Thymus (tissue), 11 donors: ENCODE measurements around the gene ITPKA. TPM values are rescaled to one million over a fixed set of nuclear protein-coding genes. Genes with fewer than 3 reads are reported as not detected.
A peak's percentile ranks its signal among the peaks of the same experiment; 100 is the strongest.

Experiments used
- DNase-seq, 9 donors: peaks; one replicate each; pipeline ENCODE4 v3.0.0-alpha.2; 2013; ENCODE audit warnings: low spot score in 9 of 9, low read depth in 6 of 9, missing footprints in 1 of 9
- H3K27ac ChIP-seq, 2 donors: one replicate each; pipeline ENCODE4 v1.5.1; 2013; ENCODE audit warnings: control low read depth in 1 of 2, low read depth in 1 of 2, low read length in 1 of 2, mild to moderate bottlenecking in 1 of 2, moderate library complexity in 1 of 2
- H3K27me3 ChIP-seq, 2 donors: one replicate each; pipeline ENCODE4 v1.5.1; 2013; ENCODE audit warnings: low read length in 1 of 2; ENCODE audit not compliant: control insufficient read depth in 2 of 2, insufficient read depth in 1 of 2
- H3K36me3 ChIP-seq, 2 donors: one replicate each; pipeline ENCODE4 v1.5.1; 2013; ENCODE audit warnings: low read length in 1 of 2, mild to moderate bottlenecking in 1 of 2, moderate library complexity in 1 of 2; ENCODE audit not compliant: control insufficient read depth in 2 of 2, insufficient read depth in 2 of 2
- H3K4me1 ChIP-seq, 2 donors: one replicate each; pipeline ENCODE4 v1.5.1; 2013; ENCODE audit warnings: low read length in 2 of 2; ENCODE audit not compliant: control insufficient read depth in 2 of 2, insufficient read depth in 2 of 2
- H3K4me3 ChIP-seq, 2 donors: one replicate each; pipeline ENCODE4 v1.5.1; 2013; ENCODE audit warnings: low read length in 2 of 2, control low read depth in 1 of 2, mild to moderate bottlenecking in 1 of 2
- H3K9me3 ChIP-seq, 2 donors: one replicate each; pipeline ENCODE4 v1.5.1; 2013; ENCODE audit warnings: low read length in 1 of 2, mild to moderate bottlenecking in 1 of 2; ENCODE audit not compliant: control insufficient read depth in 2 of 2, insufficient read depth in 1 of 2
- WGBS: extraction: QIAGEN DNeasy Blood & Tissue Kit; methylation state at CpG from one replicate; pipeline ENCODE4 v1.1.7; 2013; 5-methylcytosine and 5-hydroxymethylcytosine counted together
- polyA plus RNA-seq: library from polyadenylated mRNA; stranded (reverse); fragments of 200-250 nt; gene quantifications from one replicate; pipeline ENCODE4 v1.2.3, GENCODE V29; 2013
- total RNA-seq: library from RNA; stranded (reverse); fragments of 120-200 nt; gene quantifications from one replicate; pipeline ENCODE4 v1.2.4, GENCODE V29; 2013
- donor health status: healthy.

The ITPKA gene
- total and polyA plus RNA-seq, 2 donors, result 0.24 to 0.66 TPM

- Histone ChIP-seq H3K36me3 (peaks cover 5 to 10% of the 10 kb centered on the region in 2 donors), H3K27me3 (peaks cover 45 to 66% of the 10 kb centered on the region in 2 donors), H3K9me3 (peaks cover 0 to 4% of the 10 kb centered on the region in 2 donors), H3K4me3 (peak overlapping the region in 1 of 2 donors; percentile 29), H3K27ac (no peak overlapping the region), H3K4me1 (peaks cover 11 to 24% of the 10 kb centered on the region in 2 donors)
- 1% methylated on average over 40 of the region's 40 CpGs for WGBS
- DNase-seq, result peak in 1 of 9 donors; percentile 29
These were observed 19.3 kb downstream of the ITPKA start for GRCh38 chr15:41512940-41513505.

- Histone ChIP-seq H3K27me3 (peaks cover 44 to 59% of the 10 kb centered on the region in 2 donors), H3K36me3 (peaks cover 5 to 10% of the 10 kb centered on the region in 2 donors), H3K27ac (no peak within 1 kb of the TSS), H3K4me1 (peaks cover 11 to 24% of the 10 kb centered on the region in 2 donors), H3K4me3 (peak within 1 kb of the TSS; percentile 1 to 29), H3K9me3 (peaks cover 0 to 4% of the 10 kb centered on the region in 2 donors)
- peak in 1 of 9 donors; percentile 25 for DNase-seq
- 14% methylated on average over 33 of the region's 33 CpGs for WGBS
These were observed 20.0 kb downstream of the ITPKA start, which contains the start of gene LTK for GRCh38 chr15:41513506-41514227. TSS of gene LTK (minus strand) at chr15:41513827. CDS start at chr15:41513709, 118 bp downstream.

GRCh38 chr15:41517895-41518449 is 24.3 kb downstream of the ITPKA start:
- no peak for DNase-seq
- H3K4me3 ChIP-seq, result no peak overlapping the region
- WGBS, result 99% methylated on average over 8 of the region's 8 CpGs
- H3K36me3 ChIP-seq, result peaks cover 19 to 26% of the 10 kb centered on the region in 2 donors
- H3K9me3 ChIP-seq, result no peaks in the 10 kb centered on the region
- no peak overlapping the region for H3K27ac ChIP-seq
- peaks cover 4 to 10% of the 10 kb centered on the region in 2 donors for H3K4me1 ChIP-seq
- H3K27me3 ChIP-seq, result peaks cover 9 to 16% of the 10 kb centered on the region in 2 donors

GRCh38 chr15:41520636-41521035 is 27.0 kb downstream of the ITPKA start:
- 98% methylated on average over 17 of the region's 17 CpGs for WGBS
- H3K9me3 ChIP-seq, result no peaks in the 10 kb centered on the region
- no peak overlapping the region for H3K27ac ChIP-seq
- H3K4me3 ChIP-seq, result no peak overlapping the region
- no peak for DNase-seq
- peaks cover 28 to 34% of the 10 kb centered on the region in 2 donors for H3K36me3 ChIP-seq
- H3K27me3 ChIP-seq, result no peaks in the 10 kb centered on the region
- H3K4me1 ChIP-seq, result no peaks in the 10 kb centered on the region

- H3K27ac ChIP-seq, result no peak overlapping the region
- H3K4me3 ChIP-seq, result no peak overlapping the region
- no peaks in the 10 kb centered on the region for H3K9me3 ChIP-seq
- no peak for DNase-seq
- no peaks in the 10 kb centered on the region for H3K27me3 ChIP-seq
- H3K36me3 ChIP-seq, result peaks cover 31 to 34% of the 10 kb centered on the region in 2 donors
- WGBS, result 97% methylated on average over 9 of the region's 9 CpGs
- no peaks in the 10 kb centered on the region for H3K4me1 ChIP-seq
These were observed 27.9 kb downstream of the ITPKA start for GRCh38 chr15:41521614-41522013.

- Histone ChIP-seq H3K27ac (no peak overlapping the region), H3K4me3 (no peak overlapping the region), H3K9me3 (no peaks in the 10 kb centered on the region), H3K4me1 (no peaks in the 10 kb centered on the region), H3K36me3 (peaks cover 37 to 41% of the 10 kb centered on the region in 2 donors), H3K27me3 (no peaks in the 10 kb centered on the region)
- DNase-seq, result no peak
- WGBS, result 95% methylated on average over 5 of the region's 5 CpGs
These were observed 29.4 kb downstream of the ITPKA start for GRCh38 chr15:41523097-41523496.

GRCh38 chr15:41530363-41530956 is 36.8 kb downstream of the ITPKA start:
- DNase-seq, result no peak
- 96% methylated on average over 6 of the region's 6 CpGs for WGBS
- Histone ChIP-seq H3K4me3 (no peak overlapping the region), H3K27ac (no peak overlapping the region), H3K9me3 (peaks cover 0 to 1% of the 10 kb centered on the region in 2 donors), H3K27me3 (no peaks in the 10 kb centered on the region), H3K4me1 (no peaks in the 10 kb centered on the region), H3K36me3 (peaks cover 49 to 54% of the 10 kb centered on the region in 2 donors)

- Histone ChIP-seq H3K4me3 (no peak overlapping the region), H3K9me3 (no peaks in the 10 kb centered on the region), H3K36me3 (peaks cover 31 to 32% of the 10 kb centered on the region in 2 donors), H3K27me3 (no peaks in the 10 kb centered on the region), H3K27ac (no peak overlapping the region), H3K4me1 (no peaks in the 10 kb centered on the region)
- 100% methylated on average over 1 of the region's 1 CpG for WGBS
- no peak for DNase-seq
These were observed 41.9 kb downstream of the ITPKA start for GRCh38 chr15:41535544-41535943.

- WGBS, result 94% methylated on average over 11 of the region's 11 CpGs
- Histone ChIP-seq H3K4me1 (no peaks in the 10 kb centered on the region), H3K9me3 (no peaks in the 10 kb centered on the region), H3K27ac (no peak overlapping the region), H3K4me3 (no peak overlapping the region), H3K36me3 (peaks cover 26 to 28% of the 10 kb centered on the region in 2 donors), H3K27me3 (no peaks in the 10 kb centered on the region)
- no peak for DNase-seq
These were observed 43.2 kb downstream of the ITPKA start for GRCh38 chr15:41536866-41537265.
